Transverse colon (tissue), 3 donors: ENCODE results near the gene MYOZ3.

ENCODE experiments used
- POLR2A ChIP-seq: fragments of 450-650 bp; IDR thresholded peaks from one replicate; pipeline ENCODE4 v1.6.1; 2016; ENCODE audit warnings: antibody characterized with exemption, mild to moderate bottlenecking, moderate library complexity
- TF ChIP-seq, protein P1 (sequence below), 5 experiments: fragments of 200-600 bp in 3 of 5; fragments of 450-650 bp in 2 of 5; sonication (generic) in 3 of 5; IDR thresholded peaks; 1 replicate in 2 of 5; 2 replicates in 3 of 5; pipeline ENCODE4 v1.5.1; 2016 to 2017; ENCODE audit warnings: antibody characterized with exemption in 5 of 5, inconsistent platforms in 3 of 5, mild to moderate bottlenecking in 2 of 5, moderate library complexity in 1 of 5

DNA sequence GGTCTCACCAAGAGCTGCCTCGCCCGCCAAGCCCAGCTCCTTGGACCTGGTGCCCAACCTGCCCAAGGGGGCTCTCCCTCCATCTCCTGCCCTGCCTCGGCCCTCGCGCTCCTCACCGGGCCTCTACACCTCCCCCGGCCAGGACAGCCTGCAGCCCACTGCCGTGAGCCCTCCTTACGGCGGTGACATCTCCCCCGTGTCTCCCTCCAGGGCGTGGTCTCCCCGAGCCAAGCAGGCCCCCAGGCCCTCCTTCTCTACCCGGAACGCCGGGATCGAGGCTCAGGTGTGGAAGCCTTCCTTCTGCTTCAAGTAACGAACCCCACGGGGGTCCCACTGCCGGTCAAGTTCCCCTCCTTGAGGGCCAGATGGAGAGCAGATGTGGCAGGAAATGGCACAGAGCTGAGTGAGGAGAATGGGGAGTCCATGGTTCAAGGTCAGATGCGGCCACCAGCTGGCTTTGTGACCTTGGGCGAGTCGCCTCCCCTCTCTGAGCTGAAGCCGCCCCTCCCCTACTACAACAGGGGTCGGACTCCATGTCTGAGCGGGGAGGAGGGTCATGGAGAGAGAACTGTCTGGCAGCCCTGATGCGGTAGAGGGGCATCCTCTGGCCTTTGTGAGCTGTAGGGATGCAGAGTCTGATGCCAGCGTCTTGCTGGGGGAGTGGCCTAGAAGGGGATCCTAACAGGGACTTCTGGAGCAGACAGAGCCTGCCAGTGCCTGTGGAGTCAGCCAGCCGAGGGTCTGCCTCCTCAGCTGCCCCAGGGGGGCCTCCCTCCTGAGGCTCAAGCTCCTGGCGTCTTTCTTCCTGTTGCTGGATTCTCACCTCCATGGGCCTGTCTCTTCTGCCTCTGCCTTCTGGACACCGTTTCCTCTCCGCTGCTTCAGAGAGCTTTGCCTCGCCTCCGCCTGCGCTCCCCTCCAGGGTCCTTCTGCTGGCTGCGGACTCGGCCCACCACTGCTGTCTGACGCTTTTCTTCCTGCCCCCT lies 10.7 kb upstream of the MYOZ3 start:
- TF ChIP-seq POLR2A, result no peak
- TF ChIP-seq, protein P1, sequence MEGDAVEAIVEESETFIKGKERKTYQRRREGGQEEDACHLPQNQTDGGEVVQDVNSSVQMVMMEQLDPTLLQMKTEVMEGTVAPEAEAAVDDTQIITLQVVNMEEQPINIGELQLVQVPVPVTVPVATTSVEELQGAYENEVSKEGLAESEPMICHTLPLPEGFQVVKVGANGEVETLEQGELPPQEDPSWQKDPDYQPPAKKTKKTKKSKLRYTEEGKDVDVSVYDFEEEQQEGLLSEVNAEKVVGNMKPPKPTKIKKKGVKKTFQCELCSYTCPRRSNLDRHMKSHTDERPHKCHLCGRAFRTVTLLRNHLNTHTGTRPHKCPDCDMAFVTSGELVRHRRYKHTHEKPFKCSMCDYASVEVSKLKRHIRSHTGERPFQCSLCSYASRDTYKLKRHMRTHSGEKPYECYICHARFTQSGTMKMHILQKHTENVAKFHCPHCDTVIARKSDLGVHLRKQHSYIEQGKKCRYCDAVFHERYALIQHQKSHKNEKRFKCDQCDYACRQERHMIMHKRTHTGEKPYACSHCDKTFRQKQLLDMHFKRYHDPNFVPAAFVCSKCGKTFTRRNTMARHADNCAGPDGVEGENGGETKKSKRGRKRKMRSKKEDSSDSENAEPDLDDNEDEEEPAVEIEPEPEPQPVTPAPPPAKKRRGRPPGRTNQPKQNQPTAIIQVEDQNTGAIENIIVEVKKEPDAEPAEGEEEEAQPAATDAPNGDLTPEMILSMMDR (IDR thresholded peaks at IDR 0.05), result no peak
